HG03460 (cell line): ENCODE results near the gene SLC22A2.

Source experiments
- ATAC-seq: cut with Tn5 transposase; IDR thresholded peaks from one replicate; pipeline ENCODE4 v1.9.1; 2021; ENCODE audit not compliant: unreplicated experiment

SLC22A2 gene

DNA sequence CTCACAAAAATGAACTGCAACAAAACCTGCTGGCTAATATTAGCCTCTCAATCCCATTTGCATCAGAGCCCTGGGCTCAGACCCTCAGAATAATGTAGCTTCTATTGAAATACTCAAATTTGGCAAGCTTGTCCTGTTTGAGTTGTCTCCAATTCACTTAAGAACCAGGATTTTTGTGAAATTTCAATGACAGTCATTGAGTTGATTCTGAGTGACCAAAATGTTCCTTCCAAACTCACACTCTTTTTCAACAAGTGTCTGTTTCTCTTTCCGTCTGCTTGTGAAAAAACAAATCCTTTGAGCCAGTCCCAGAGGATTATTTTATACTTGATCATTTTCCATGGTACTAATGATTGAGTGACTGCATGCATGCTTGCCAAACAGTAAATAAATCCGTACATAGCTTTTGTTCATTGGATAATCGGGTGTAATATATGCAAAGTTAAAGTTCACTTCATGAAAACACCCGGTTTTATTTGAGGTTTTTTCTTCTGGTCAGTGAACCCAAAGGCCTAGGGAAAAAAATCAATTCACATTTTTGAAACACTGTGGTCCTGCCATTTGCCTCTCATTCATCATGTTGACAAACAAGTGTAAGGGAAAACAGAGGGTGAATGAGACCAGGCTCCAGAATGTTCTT is 16.4 kb upstream of the SLC22A2 start:
- no peak for ATAC-seq

DNA sequence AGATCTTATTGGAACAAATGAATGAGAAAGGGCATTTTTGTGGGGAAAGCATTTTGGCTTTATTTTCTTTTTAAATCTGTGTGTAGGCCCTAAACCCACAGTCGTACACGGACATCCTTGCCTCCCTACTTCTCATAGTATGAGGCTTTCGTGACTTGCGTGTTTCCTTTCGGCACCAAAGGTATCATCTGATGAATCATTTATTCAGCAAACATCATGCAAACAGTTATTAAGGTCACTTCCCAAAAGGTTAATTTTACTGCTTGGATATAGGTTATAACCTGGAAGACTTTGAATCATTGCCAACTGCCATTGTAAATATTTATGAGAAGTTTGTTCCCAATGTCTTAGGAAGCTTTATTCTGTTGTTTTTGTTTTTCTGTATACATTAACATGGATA is 15.1 kb upstream of the SLC22A2 start:
- ATAC-seq: no peak

DNA sequence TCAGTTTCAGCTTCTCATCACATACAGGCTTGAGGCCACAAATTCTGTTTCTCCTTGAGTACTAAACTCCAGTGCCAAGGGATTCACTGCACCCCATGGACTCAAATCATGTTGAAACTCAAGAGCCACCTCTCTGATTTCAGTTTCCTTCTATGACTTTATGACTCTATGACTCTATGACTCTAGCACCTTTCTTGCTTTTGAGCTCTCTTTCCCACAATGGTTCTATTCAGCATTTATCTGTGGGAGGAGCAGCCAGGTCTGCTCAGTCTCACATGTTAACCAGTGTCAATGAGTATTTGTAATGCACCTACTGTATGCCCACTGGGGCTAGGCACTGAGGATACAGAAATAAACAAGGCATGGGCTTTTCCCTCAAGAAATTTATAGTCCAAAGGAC is 14.6 kb upstream of the SLC22A2 start:
- no peak for ATAC-seq

DNA sequence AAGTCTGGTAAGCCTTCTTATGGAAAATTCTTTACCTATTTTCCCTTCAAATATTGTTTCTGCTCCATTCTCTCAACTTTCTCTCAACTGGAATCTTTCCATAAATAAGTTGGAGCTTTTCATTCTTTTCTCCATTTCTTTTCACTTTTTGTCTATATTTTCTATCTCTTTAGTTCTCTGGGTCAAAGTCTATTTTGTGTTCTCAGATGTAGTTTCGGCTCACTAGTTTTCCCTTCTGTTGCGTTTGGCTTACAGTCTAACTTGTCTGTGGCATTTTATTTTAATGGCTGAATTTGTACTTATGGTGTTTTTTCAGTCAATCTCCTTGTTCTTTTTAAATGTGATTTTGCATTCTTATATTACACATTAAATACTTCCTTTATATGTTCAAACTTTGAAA is 14.1 kb upstream of the SLC22A2 start:
- ATAC-seq: no peak

DNA sequence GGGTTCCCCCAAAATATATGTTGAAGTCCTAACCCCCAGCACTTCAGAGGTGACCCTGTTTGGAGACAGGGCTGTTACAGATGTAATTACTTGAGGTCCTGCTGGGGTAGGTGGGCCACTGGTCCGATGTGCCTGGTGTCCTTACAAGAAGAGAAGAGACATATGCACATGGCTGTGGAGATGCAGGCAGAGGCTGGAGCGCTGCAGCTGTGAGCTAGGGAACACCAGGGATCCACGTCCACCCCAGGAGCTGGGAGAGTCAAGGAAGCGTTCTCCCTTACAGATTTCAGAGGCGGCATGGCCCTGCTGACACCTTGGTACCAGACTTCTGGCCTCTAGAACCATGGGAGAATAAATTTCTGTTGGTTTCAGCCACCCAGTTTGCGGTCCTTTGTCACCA is 11.7 kb upstream of the SLC22A2 start:
- no peak for ATAC-seq

DNA sequence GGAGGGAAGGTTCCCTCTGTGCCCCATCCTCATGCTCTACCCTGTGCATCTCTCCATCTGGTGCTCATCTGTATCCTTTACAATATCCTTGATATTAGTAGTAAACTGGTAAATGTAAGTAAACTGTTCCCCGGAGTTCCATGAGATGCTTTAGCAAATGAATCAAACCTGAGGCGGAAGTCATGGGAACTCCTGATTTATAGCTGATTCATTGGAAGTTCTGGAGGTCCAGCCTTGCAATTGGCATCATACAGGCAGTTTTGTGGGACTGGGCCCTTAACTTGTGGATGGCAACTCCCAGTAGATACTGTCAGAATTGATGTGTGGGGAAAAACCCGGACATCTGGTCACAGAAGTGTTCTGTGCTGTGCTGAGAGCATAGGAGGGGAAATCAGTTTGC is 11.2 kb upstream of the SLC22A2 start:
- ATAC-seq: no peak

DNA sequence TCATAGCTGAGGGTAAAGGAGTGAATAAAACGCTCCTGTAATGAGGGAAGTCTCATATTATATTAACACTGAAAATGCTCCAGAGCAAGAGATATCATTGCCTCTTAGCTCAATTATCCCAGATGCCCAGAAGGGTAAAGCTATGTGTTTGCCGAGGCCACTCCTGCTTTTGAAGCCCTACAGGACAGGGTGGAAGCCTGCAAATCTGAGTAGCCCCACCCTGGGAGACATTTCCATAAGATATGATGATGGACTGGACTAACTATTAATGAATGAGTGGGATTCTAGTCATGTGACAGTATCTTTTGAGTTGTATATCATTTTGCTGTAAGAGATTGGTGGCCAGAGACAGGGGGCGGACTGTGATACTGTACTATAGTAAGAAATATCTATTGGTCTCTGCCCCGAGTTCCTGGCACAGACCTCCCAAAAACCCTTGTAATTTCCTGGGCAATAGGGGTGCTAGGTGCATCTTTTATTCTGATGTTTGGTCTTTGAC is 10.5 kb upstream of the SLC22A2 start:
- no peak for ATAC-seq

DNA sequence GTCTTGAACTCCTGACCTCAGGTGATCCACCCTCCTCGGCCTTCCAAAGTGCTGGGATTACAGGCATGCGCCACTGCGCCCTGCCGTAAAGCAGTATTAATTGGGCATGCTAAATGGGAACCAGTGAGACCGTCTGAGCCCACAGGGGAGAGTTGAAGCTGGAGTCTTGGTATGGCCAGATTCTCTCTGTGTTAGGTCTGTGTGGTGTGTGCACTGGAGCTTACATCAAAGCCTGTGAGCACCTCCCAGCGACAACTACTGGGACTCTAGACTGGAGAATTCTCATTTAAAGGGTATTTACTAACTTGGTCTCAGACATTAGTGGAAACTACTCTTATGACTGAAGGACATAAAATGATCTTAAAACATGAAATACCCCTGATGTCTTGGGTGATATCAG is 8.5 kb upstream of the SLC22A2 start:
- ATAC-seq: no peak

DNA sequence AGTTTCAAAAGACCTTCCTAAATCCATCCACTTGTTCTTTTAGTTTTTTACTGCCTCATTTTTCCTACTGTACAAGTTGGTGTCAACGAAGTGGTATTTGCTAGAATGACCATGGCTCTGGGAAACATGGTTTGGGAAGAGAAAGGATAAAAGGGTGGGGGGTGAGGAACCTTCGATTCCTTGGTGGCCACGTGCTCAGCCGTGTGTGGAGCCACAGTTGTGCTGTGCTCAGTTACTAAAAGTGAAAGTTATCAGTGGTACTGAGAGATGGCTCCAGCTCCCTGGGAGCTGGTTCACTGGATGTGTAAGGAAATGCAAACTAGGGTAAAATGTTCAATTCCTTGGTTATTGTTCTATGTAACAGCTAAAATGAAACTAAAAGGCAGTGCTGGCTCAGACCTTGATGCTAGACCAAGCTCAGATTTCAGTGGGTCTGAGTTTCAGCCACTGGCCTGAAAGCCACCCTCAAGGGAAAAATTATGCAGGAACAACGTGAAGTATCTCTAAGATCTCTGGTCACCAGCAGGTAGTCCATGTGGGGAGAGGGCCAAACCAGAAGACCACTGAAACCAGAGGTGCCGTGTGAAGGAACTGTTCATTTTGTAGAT is 7.4 kb upstream of the SLC22A2 start:
- peak; percentile 78 for ATAC-seq

DNA sequence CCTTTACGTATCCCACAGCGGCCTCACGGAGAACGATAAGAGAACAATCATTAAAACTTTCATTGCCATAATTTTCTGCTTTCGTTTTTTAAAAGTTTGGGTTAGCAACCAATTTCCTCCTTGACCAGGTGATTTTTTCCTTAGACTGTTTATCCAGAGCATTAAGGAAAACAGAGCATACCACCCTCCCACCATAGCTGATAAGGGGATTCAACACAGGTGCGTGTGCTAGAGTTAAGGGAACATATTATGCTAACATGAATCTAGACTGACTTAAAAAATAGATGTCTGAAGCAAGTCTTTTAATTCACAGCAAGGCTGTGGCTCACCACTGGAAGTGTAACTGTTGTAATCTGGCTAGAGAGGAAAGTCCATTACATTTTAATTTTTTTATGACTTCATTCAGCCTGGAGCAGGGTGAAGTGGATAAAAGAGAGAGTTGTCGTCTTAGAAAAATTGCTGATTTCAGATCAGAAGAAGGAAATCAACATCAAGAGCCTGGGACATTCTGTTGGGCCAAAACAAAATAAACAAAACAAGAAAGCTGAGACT is 5.5 kb upstream of the SLC22A2 start:
- no peak for ATAC-seq

DNA sequence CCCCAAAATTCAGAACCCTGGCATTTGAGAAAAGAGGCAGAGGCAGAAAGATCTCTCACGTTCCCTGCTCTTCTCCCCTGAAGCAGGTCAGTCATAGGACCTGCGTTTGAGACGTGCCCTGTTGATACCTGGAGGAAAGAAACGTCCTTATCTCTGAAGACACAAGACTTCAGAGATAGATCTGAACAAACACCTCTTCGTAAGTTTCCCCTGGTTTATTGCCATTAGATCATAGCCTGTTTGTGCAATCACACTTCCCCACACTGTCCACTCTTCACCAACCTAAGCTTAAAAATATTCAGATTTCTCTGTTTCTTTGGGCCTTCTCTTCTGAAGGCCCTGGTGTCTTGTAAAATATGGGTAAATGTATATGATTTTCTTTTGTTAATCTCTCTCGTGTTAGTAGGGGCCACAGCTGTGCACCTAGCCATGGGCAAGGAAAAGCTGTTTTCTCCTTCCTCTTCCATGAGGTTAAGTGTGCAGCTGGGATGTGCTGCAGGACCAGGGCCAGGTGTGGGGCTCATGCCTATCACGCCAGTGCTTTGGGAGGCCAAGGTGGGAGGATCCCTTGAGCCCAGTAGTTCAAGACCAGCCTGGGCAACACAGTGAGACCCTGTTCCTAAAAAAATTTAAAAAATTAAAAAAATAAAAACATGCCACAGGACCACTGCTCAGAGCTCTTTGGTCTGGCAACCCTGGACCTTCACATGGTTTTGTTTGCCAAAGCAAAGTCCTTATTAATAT is 4.7 kb upstream of the SLC22A2 start:
- ATAC-seq: no peak

DNA sequence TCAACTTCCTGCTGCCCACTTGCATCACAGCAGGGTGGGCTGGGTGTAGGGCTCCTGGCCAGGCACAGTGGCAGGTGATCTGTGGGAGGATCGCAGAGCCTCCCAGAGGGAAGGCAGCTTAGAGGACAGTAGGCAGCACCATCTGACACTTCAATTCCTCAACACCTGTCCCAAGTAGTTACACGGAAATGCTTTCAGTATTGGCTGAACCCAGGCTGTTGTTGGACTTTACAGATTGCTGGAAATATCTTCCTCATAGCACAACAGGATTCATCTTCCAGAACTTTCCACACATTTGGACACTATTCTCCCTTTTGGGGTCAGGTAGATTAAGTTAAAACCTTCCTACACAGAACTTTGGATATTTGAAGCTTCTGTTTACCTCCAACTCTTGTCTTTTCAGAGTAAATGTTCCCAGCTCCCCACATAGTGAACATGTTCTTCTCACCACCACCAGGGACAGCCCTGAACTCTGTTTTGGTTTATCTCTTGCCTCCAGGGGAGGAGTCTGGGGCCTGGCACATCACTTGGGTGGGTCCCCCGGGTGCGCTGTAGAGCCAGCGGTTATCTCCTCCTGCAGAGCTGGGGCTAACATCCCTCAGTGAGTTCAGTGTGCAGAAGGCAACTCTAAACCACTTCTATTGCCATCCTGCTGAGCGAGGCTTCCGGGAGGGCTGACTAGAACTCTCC is 3.5 kb upstream of the SLC22A2 start:
- no peak for ATAC-seq

DNA sequence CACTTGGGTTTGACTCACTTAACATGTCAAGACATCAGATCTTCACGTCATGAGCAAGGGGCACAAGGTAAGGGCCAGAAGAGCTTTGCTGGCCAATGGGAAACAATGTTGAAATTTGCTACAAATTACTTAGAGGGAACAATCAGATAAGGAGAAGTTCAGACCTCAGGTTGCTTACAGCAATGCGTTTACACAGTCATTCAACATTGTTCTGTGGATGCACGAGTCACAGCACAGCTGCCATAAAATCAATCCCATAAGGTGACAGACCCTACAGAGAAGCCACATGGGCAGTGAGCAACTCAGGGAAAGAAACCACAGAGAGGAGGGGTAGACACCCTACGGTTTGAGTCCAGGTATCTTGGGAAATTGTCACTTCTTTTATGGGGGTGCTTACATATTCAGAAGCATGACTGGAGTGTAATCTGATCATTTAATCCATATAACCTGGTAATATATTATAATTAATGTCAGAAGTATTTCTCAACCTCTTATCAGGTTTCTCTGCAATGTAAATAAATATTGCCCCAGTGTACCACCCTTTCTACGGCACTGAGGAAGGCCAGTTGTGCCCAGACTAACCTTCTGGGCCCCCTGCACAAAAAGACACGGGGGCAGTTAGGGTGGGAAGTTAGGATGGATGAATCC is 2.3 kb upstream of the SLC22A2 start:
- no peak for ATAC-seq

DNA sequence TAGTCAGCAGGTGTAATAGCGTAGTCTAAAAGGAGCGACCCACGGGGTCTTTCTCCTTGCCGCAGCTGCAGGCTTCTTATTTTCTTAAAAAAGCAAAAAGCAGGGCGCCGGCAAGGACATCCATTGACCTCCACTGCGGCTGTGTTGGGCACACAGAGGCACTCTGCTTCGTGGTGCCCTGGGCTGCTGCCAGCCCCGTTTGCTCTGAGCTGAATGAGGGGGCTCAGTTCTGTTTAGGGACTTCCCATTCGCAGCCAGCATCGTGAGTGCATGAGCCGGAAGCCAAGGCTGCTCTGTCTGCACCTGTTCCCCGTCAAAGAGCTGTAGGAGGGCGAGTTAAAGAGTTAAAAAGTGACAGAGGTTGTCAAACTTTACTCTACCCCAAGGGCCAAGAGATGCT is 1.7 kb upstream of the SLC22A2 start:
- no peak for ATAC-seq

DNA sequence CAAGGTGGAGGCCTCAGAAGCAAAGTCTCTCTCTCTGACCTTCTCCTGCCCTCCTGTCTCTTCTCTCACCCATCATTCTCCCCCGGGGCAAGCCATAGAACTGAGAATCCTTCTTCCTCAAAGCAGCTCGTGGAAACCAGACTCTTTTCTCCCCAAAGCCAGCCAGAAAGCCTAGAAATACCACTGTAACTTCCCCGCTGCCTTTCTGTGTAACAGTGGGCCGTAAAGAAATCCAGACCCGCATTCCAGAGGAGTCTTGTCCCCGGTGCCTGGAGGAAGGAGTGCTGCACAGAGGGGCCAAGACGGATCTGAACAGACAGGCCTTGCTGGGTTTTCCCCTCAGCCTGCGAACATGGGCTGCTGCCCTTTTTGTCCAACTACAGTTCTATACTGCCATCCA is 977 bp upstream of the SLC22A2 start:
- ATAC-seq: no peak

DNA sequence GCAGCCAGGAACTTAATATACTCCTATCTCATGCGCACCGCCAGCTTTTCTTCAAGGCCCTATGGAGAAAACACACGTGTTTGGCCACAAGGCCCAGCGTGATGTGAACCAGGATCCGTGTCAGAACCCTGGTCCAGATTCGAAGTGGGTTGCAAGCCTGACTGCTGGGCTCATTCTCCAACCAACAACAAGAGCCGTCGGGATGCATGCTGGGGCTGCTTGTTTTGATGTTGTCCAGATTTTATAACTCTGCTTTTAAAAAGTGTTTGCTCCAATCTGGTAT is 463 bp upstream of the SLC22A2 start:
- no peak for ATAC-seq

DNA sequence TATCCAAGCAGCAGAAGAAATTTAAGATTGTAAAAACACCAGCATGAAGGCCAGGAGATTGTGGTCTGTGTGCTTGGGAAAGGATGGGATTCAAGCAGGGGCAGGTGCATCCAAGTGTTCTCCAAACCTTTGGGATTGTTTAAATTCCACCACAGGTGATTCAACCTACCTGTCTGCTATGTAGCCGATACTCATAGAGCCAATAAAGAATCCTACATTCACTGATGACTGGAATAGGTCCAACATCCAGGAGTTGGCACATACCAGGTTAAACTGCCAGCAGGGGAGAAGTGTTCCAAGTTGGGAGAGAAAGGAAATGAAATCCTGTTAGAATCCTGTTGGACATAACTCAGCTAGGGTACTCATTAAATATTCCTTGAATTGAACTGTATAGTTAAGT is 2.2 kb downstream of the SLC22A2 start:
- ATAC-seq: no peak

DNA sequence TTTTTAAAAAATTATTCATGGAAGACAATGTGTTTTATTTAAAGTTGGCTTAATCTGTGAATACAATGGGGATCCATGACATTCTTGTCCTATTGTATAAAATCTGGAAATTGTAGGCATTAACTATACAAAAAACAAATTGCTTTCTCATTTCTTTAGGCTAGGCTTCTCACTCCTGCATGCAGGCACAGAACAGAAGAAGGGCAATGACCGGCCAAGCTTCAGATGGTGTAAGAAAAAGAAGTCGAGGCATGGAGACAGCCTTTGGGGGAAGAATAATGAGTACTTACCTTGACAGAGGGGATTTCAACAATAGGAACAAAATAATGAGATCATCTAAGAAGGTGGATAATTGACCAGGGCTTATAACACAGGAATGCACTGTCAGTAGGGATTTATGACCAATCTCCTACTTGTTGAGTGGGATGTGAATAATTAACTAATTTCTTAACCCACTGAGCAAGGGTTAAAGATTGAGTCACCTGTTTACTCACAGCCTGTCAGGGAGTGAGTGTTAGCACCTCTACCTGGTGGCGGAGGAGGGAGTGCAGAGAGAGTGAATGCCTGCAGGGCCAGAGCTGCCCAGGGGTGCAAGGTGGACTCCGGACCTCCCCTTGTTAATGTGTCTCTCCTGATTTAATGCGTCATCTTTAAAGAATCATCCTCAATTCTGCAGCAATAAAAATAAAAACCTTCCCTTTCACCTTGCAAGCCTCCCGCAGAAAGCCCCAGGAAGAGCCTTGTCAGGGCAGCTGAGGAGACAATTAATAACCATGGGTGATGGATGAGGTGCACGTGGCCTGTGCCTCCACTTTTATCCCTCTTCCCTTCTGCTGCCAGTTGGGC is 3.9 kb downstream of the SLC22A2 start:
- no peak for ATAC-seq

DNA sequence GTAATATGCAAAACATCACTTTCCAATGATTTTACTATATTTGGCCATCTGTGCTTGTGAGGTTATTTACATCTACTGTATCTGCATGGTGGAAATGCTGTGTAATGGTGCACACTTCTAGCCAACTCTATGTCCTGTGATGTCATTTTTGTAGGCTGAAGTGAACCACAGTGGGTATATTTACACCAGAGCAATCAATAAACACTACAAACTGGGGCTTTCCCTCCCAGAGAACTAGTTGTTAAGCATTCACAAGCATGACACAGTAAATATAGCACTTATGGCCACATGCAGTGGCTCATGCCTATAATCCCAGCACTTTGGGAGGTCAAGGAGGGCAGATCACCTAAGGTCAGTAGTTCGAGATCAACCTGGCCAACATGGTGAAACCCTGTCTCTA is 4.9 kb downstream of the SLC22A2 start:
- ATAC-seq: peak; percentile 55

DNA sequence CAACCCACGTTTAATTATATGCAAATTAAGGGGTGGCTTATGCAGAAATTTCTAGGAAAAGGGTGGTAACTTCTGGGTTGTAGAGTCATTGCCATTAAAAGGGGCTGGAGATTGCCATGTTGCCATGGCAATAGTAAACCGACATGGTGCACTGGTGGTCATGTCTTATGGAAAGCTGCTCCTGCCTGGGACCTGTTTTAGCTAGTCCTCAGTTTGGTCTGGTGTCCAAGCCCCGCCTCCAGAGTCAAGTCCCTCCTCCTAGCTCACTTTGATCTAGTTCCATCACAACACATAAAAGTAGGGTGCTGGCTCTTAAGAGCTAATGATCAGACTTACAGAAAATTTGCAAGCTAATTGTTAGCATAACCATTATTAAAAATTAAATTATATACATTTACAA is 5.3 kb downstream of the SLC22A2 start:
- no peak for ATAC-seq
